Measurements from ENCODE around the gene KLHDC10. TPM values are rescaled to one million over a fixed set of nuclear protein-coding genes. Genes with fewer than 3 reads are reported as not detected.

KLHDC10 gene
- total and polyA plus RNA-seq, 2 donors (not counting 1 experiment from before 2014, with no cell fraction given), result 28.5 to 29.1 TPM

DNA sequence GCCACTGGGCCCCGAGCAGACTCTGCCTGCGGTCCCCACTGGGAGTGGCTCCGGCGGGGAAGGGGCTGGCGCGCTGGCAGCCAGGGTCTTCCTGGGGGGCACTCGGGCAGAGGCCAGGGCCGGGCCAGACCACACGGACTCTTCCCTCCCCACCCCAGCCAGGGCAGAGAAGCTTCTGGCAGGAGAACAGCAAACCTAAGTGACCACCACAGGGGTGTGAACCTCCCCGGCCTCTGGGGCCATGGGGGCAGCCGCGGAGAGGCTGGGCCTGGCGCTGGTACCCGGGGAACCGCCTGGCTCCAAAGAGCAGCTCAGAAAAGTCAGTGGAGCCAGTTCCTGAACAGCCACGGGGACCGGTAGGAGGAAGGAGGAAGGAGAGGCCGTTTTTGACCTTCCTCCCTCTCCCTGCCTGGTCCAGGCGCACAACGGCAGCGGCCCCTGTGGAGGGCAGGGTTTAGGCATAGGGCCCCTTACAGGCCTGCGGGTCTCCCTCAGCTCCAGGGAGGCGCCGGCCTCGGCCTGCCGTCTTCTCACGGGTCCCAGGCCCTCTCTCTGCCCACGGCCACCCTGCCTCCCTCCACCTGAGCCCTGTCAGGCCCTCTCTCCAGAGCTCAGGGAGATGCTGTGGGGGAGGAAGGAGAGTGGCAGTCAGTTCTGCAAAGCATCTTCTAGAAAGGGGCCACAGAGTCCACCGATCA is 83.0 kb downstream of the KLHDC10 start:
- H3K9ac ChIP-seq (ENCODE audit: insufficient read depth, low read length), result no peak overlapping the region
- no peak overlapping the region for H2AFZ ChIP-seq (ENCODE audit: low read length)
- no peaks in the 10 kb centered on the region for H3K27me3 ChIP-seq (ENCODE audit: control insufficient read depth, insufficient read depth, low read length)
- H3K9me3 ChIP-seq (ENCODE audit: control insufficient read depth, insufficient read depth, low read depth, low read length), result no peaks in the 10 kb centered on the region
- no peak overlapping the region for H3K4me2 ChIP-seq (ENCODE audit: extremely low read depth, insufficient read depth, low read length)
- no peak overlapping the region for H3K27ac ChIP-seq (ENCODE audit: insufficient read depth, low read length)
- DNase-seq (ENCODE audit: low read depth in 2 of 2), result no peak
- H4K20me1 ChIP-seq (ENCODE audit: control insufficient read depth, extremely low read depth, insufficient read depth, low read length), result no peaks in the 10 kb centered on the region
- H3K79me2 ChIP-seq (ENCODE audit: control insufficient read depth, insufficient read depth, low read length), result no peaks in the 10 kb centered on the region
- H3K4me1 ChIP-seq (ENCODE audit: control insufficient read depth, extremely low read depth, insufficient read depth, low read length), result no peaks in the 10 kb centered on the region
- H3K36me3 ChIP-seq (ENCODE audit: control insufficient read depth, insufficient read depth, low read length), result no peaks in the 10 kb centered on the region
- TF ChIP-seq, protein P1, sequence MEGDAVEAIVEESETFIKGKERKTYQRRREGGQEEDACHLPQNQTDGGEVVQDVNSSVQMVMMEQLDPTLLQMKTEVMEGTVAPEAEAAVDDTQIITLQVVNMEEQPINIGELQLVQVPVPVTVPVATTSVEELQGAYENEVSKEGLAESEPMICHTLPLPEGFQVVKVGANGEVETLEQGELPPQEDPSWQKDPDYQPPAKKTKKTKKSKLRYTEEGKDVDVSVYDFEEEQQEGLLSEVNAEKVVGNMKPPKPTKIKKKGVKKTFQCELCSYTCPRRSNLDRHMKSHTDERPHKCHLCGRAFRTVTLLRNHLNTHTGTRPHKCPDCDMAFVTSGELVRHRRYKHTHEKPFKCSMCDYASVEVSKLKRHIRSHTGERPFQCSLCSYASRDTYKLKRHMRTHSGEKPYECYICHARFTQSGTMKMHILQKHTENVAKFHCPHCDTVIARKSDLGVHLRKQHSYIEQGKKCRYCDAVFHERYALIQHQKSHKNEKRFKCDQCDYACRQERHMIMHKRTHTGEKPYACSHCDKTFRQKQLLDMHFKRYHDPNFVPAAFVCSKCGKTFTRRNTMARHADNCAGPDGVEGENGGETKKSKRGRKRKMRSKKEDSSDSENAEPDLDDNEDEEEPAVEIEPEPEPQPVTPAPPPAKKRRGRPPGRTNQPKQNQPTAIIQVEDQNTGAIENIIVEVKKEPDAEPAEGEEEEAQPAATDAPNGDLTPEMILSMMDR (conservative IDR thresholded peaks at IDR 0.05 in 1 of 2, IDR thresholded peaks at IDR 0.05 in 1 of 2; ENCODE audit: low read depth in 1 of 2, low read length in 2 of 2), result no peak
- no peak for TF ChIP-seq EZH2 (IDR thresholded peaks at IDR 0.05; ENCODE audit: low read length, missing control alignments)
- no peak overlapping the region for H3K4me3 ChIP-seq (replicated peaks in 1 of 4; ENCODE audit: control extremely low read depth in 1 of 4, insufficient read depth in 1 of 4, low read depth in 3 of 4, low read length in 4 of 4)

DNA sequence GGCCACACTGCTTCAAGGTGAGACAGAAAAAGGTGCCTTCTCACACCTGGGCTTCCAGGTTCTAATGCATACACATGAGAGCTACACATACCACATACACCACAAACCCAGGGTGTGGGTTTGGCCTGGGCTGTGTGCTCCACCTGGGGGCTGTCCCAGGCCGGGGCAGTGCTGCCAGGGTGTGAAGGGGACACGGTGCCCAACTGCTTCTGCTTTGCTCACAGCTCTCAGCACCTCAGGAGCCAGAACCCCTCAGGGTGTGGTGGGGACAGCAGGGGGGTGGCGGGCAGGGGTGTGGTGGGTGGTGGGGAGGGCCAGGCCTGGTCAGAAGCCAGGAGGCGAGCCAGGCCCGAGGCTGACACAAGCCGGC is 83.8 kb downstream of the KLHDC10 start:
- H3K79me2 ChIP-seq (ENCODE audit: control insufficient read depth, insufficient read depth, low read length), result no peaks in the 10 kb centered on the region
- H3K4me2 ChIP-seq (ENCODE audit: extremely low read depth, insufficient read depth, low read length), result no peak overlapping the region
- no peak overlapping the region for H3K27ac ChIP-seq (ENCODE audit: insufficient read depth, low read length)
- H3K9me3 ChIP-seq (ENCODE audit: control insufficient read depth, insufficient read depth, low read depth, low read length), result no peaks in the 10 kb centered on the region
- DNase-seq (ENCODE audit: low read depth in 2 of 2), result no peak
- no peaks in the 10 kb centered on the region for H3K4me1 ChIP-seq (ENCODE audit: control insufficient read depth, extremely low read depth, insufficient read depth, low read length)
- H3K27me3 ChIP-seq (ENCODE audit: control insufficient read depth, insufficient read depth, low read length), result no peaks in the 10 kb centered on the region
- no peak overlapping the region for H2AFZ ChIP-seq (ENCODE audit: low read length)
- H3K9ac ChIP-seq (ENCODE audit: insufficient read depth, low read length), result no peak overlapping the region
- TF ChIP-seq EZH2 (IDR thresholded peaks at IDR 0.05; ENCODE audit: low read length, missing control alignments), result no peak
- TF ChIP-seq, protein P1 (conservative IDR thresholded peaks at IDR 0.05 in 1 of 2, IDR thresholded peaks at IDR 0.05 in 1 of 2; ENCODE audit: low read depth in 1 of 2, low read length in 2 of 2), result no peak
- no peak overlapping the region for H3K4me3 ChIP-seq (replicated peaks in 1 of 4; ENCODE audit: control extremely low read depth in 1 of 4, insufficient read depth in 1 of 4, low read depth in 3 of 4, low read length in 4 of 4)
- no peaks in the 10 kb centered on the region for H4K20me1 ChIP-seq (ENCODE audit: control insufficient read depth, extremely low read depth, insufficient read depth, low read length)
- no peaks in the 10 kb centered on the region for H3K36me3 ChIP-seq (ENCODE audit: control insufficient read depth, insufficient read depth, low read length)

DNA sequence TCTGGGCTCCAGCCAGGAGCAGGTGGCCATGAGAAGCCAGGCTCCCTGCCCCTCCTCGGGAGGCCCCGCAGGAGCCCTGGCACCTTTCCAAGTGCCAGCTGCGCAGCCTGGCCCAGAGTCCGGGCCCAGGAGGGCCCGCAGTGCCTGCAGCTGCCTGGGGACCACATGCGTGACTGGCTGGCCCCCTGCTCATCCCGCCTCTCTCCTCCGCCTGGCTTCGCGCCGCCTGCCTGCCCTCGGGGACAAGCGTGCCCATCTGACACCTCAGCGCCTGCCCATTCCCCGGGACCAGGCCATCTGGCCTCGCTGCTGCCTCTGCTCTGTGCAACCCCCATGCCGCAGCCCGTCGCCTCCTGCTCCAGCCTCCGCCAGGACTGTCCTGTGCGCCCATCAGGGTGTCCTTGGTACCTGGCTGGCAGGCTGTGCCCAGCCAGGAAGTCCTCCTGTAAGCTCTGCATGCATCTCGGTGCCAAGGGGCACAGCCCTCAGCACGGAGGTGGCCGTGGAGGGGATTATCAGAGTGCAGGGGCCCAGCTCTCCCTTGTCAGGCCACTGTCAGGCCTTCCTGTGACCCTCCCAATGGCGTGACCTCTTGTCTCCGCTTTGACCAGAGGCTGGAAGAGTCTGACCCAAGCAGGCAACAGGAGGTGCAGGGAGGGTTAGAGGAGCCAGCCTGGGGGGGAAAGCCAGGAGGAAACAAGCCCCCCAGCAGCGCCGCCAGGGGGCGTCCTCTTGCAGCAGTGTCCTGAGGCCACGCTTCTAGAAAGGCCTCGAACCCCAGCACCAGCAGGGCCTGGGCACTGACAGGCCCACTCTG is 84.4 kb downstream of the KLHDC10 start:
- H3K4me3 ChIP-seq (replicated peaks in 1 of 4; ENCODE audit: control extremely low read depth in 1 of 4, insufficient read depth in 1 of 4, low read depth in 3 of 4, low read length in 4 of 4), result no peak overlapping the region
- no peaks in the 10 kb centered on the region for H4K20me1 ChIP-seq (ENCODE audit: control insufficient read depth, extremely low read depth, insufficient read depth, low read length)
- H3K36me3 ChIP-seq (ENCODE audit: control insufficient read depth, insufficient read depth, low read length), result no peaks in the 10 kb centered on the region
- H2AFZ ChIP-seq (ENCODE audit: low read length), result no peak overlapping the region
- TF ChIP-seq EZH2 (IDR thresholded peaks at IDR 0.05; ENCODE audit: low read length, missing control alignments), result no peak
- TF ChIP-seq, protein P1 (conservative IDR thresholded peaks at IDR 0.05 in 1 of 2, IDR thresholded peaks at IDR 0.05 in 1 of 2; ENCODE audit: low read depth in 1 of 2, low read length in 2 of 2), result peak in 1 of 2 donors; percentile 12
- no peak for DNase-seq (ENCODE audit: low read depth in 2 of 2)
- H3K27ac ChIP-seq (ENCODE audit: insufficient read depth, low read length), result no peak overlapping the region
- H3K4me1 ChIP-seq (ENCODE audit: control insufficient read depth, extremely low read depth, insufficient read depth, low read length), result no peaks in the 10 kb centered on the region
- H3K79me2 ChIP-seq (ENCODE audit: control insufficient read depth, insufficient read depth, low read length), result no peaks in the 10 kb centered on the region
- H3K9me3 ChIP-seq (ENCODE audit: control insufficient read depth, insufficient read depth, low read depth, low read length), result no peaks in the 10 kb centered on the region
- no peak overlapping the region for H3K9ac ChIP-seq (ENCODE audit: insufficient read depth, low read length)
- no peaks in the 10 kb centered on the region for H3K27me3 ChIP-seq (ENCODE audit: control insufficient read depth, insufficient read depth, low read length)
- no peak overlapping the region for H3K4me2 ChIP-seq (ENCODE audit: extremely low read depth, insufficient read depth, low read length)
